ENCODE measurements around the gene SCUBE2. TPM values are rescaled to one million over a fixed set of nuclear protein-coding genes. Genes with fewer than 3 reads are reported as not detected.

SCUBE2 gene
- total RNA-seq, 3 donors from 2014 or later (not counting 1 experiment from before 2014, with no cell fraction given), result not detected

DNA sequence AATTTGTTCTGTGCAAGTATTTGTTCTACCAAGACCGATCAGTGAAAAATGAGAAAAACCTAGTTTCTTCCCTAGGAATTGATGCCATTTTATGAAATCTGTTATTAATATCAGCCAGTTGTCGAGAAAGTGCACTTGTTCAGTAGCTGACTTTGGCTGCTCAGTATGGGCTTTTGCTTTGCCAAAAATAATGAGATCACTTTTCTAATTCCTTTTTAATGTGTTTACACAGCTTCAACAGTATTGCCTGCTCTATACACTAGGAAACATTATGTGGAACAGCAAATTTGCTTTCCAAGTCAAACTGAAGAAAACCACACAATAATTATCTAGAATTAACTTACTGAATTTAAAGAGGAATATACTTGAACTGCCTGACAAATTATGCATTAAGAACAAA is 34.4 kb downstream of the SCUBE2 start:
- H3K36me3 Mint-ChIP-seq, result no peaks in the 10 kb centered on the region
- TF ChIP-seq, protein P1, sequence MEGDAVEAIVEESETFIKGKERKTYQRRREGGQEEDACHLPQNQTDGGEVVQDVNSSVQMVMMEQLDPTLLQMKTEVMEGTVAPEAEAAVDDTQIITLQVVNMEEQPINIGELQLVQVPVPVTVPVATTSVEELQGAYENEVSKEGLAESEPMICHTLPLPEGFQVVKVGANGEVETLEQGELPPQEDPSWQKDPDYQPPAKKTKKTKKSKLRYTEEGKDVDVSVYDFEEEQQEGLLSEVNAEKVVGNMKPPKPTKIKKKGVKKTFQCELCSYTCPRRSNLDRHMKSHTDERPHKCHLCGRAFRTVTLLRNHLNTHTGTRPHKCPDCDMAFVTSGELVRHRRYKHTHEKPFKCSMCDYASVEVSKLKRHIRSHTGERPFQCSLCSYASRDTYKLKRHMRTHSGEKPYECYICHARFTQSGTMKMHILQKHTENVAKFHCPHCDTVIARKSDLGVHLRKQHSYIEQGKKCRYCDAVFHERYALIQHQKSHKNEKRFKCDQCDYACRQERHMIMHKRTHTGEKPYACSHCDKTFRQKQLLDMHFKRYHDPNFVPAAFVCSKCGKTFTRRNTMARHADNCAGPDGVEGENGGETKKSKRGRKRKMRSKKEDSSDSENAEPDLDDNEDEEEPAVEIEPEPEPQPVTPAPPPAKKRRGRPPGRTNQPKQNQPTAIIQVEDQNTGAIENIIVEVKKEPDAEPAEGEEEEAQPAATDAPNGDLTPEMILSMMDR (IDR thresholded peaks at IDR 0.05), result no peak
- WGBS (ENCODE audit: insufficient coverage), result 96% methylated on average over 2 of the region's 2 CpGs
- H3K27me3 Mint-ChIP-seq (ENCODE audit: low read depth in 2 of 2), result peaks cover 0 to under 1% of the 10 kb centered on the region in 2 donors
- Histone ChIP-seq H3K27me3 (ENCODE audit: control insufficient read depth, insufficient read depth, low read length) (no peaks in the 10 kb centered on the region), H3K36me3 (ENCODE audit: control insufficient read depth, insufficient read depth, low read length) (no peaks in the 10 kb centered on the region), H3K9me3 (ENCODE audit: control insufficient read depth, insufficient read depth, low read length) (no peaks in the 10 kb centered on the region), H3K4me3 (ENCODE audit: low read length) (no peak overlapping the region), H3K27ac (ENCODE audit: low read length) (no peak overlapping the region), H3K4me1 (ENCODE audit: control insufficient read depth, insufficient read depth, low read length) (no peaks in the 10 kb centered on the region)
- no peaks in the 10 kb centered on the region for H3K9me3 Mint-ChIP-seq
- DNase-seq, result no peak
- no peak overlapping the region for H3K27ac Mint-ChIP-seq
- no peak overlapping the region for H3K4me3 Mint-ChIP-seq
- no peak for ATAC-seq
- H3K4me1 Mint-ChIP-seq, result no peaks in the 10 kb centered on the region
- intact Hi-C loops (cut with micrococcal nuclease), result no loop called here

DNA sequence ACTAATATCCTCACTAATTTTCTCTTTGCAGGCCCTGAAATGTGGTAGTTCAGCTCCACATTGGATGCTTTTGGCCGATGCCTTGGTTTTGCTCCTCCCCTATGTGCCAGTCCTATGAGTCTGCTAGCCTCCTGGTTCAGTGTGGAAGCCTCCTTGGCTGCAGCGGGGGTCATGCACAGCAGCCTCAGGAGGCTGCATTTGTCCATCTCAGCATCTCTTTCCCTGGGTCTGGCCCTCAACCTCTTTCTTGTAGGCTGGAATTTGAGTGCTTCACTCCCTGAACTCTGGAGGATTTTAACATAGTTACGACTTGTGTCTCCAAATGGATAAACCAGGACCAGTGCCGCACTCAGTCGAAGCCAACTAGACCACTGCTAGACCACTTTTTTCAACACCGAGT is 34.9 kb downstream of the SCUBE2 start:
- intact Hi-C loops (cut with micrococcal nuclease), result no loop called here
- H3K9me3 Mint-ChIP-seq, result no peaks in the 10 kb centered on the region
- H3K9me3 ChIP-seq (ENCODE audit: control insufficient read depth, insufficient read depth, low read length), result no peaks in the 10 kb centered on the region
- no peaks in the 10 kb centered on the region for H3K4me1 ChIP-seq (ENCODE audit: control insufficient read depth, insufficient read depth, low read length)
- no peak overlapping the region for H3K27ac Mint-ChIP-seq
- H3K4me3 Mint-ChIP-seq, result no peak overlapping the region
- WGBS (ENCODE audit: insufficient coverage), result 92% methylated on average over 6 of the region's 6 CpGs
- no peak for DNase-seq
- TF ChIP-seq, protein P1 (IDR thresholded peaks at IDR 0.05), result no peak
- no peaks in the 10 kb centered on the region for H3K27me3 Mint-ChIP-seq (ENCODE audit: low read depth in 2 of 2)
- no peak for ATAC-seq
- H3K4me3 ChIP-seq (ENCODE audit: low read length), result no peak overlapping the region
- H3K36me3 ChIP-seq (ENCODE audit: control insufficient read depth, insufficient read depth, low read length), result no peaks in the 10 kb centered on the region
- no peaks in the 10 kb centered on the region for H3K27me3 ChIP-seq (ENCODE audit: control insufficient read depth, insufficient read depth, low read length)
- no peak overlapping the region for H3K27ac ChIP-seq (ENCODE audit: low read length)
- H3K4me1 Mint-ChIP-seq, result no peaks in the 10 kb centered on the region
- H3K36me3 Mint-ChIP-seq, result no peaks in the 10 kb centered on the region

DNA sequence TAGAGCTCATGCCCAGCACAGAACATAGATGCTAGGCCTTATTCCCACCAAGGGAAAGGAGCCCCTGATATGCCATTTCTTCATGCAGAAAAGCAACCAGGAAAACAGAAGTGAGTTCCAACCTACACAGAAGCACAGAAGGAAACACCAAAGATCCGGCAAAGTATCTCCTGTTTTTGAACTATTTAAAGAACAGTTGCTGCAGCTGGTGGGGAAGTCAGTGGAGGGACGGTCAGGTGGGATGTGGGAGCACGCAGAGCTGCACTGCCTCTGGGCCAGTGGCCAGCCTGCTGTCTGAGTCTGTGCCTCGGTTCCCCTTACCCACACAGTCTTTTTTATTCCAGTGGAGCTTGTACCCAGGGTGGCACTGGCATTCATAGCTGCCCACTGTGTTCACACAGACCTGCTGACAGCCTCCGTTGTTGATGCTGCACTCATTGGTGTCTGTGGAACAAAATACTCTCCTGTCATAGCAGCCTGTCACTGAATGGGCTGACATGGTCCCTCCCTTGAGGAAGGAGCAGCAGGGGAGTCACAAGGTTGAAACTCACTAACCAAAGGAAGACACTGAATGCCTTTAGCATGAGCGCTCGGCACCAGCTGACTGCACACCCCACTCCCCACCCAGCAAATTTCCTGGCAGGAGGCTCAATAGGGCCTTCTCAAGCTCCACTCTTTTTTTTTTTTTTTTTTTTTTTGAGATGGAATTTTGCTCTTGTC is 37.9 kb downstream of the SCUBE2 start:
- Histone ChIP-seq H3K36me3 (ENCODE audit: control insufficient read depth, insufficient read depth, low read length) (no peaks in the 10 kb centered on the region), H3K9me3 (ENCODE audit: control insufficient read depth, insufficient read depth, low read length) (no peaks in the 10 kb centered on the region), H3K27ac (ENCODE audit: low read length) (no peak overlapping the region), H3K4me3 (ENCODE audit: low read length) (no peak overlapping the region), H3K4me1 (ENCODE audit: control insufficient read depth, insufficient read depth, low read length) (no peaks in the 10 kb centered on the region), H3K27me3 (ENCODE audit: control insufficient read depth, insufficient read depth, low read length) (no peaks in the 10 kb centered on the region)
- no peaks in the 10 kb centered on the region for H3K9me3 Mint-ChIP-seq
- no peak overlapping the region for H3K27ac Mint-ChIP-seq
- TF ChIP-seq, protein P1 (IDR thresholded peaks at IDR 0.05), result no peak
- no peak overlapping the region for H3K4me3 Mint-ChIP-seq
- no peak for DNase-seq
- H3K27me3 Mint-ChIP-seq (ENCODE audit: low read depth in 2 of 2), result no peaks in the 10 kb centered on the region
- no peak for ATAC-seq
- H3K4me1 Mint-ChIP-seq, result no peaks in the 10 kb centered on the region
- H3K36me3 Mint-ChIP-seq, result no peaks in the 10 kb centered on the region
- 70% methylated on average over 7 of the region's 7 CpGs for WGBS (ENCODE audit: insufficient coverage)
- intact Hi-C loops (cut with micrococcal nuclease), result no loop called here

DNA sequence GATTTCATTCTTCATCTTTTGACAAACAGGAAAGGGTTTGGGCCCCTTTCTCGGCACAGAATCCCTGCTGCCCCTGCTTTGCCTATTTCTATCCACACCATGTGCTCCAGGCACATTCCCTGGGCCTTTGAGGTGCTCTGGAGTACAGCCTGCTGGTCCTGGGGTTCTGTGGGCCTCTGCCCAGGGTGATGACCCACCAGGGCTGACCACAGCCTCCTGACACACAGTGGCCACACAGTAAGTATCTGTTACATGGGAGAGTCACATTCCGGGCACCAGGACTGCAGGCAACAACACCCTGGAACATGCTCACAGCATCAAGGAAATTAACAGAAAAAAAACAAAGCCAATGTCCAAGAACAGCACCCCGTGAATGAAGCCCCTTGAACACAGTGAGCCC is 39.1 kb downstream of the SCUBE2 start:
- H3K4me3 Mint-ChIP-seq, result no peak overlapping the region
- H3K36me3 Mint-ChIP-seq, result no peaks in the 10 kb centered on the region
- H3K4me1 Mint-ChIP-seq, result no peaks in the 10 kb centered on the region
- no peaks in the 10 kb centered on the region for H3K9me3 ChIP-seq (ENCODE audit: control insufficient read depth, insufficient read depth, low read length)
- intact Hi-C loops (cut with micrococcal nuclease), result no loop called here
- no peaks in the 10 kb centered on the region for H3K36me3 ChIP-seq (ENCODE audit: control insufficient read depth, insufficient read depth, low read length)
- WGBS (ENCODE audit: insufficient coverage), result 86% methylated on average over 3 of the region's 3 CpGs
- no peak overlapping the region for H3K27ac ChIP-seq (ENCODE audit: low read length)
- no peak overlapping the region for H3K27ac Mint-ChIP-seq
- no peaks in the 10 kb centered on the region for H3K4me1 ChIP-seq (ENCODE audit: control insufficient read depth, insufficient read depth, low read length)
- no peaks in the 10 kb centered on the region for H3K27me3 Mint-ChIP-seq (ENCODE audit: low read depth in 2 of 2)
- no peaks in the 10 kb centered on the region for H3K27me3 ChIP-seq (ENCODE audit: control insufficient read depth, insufficient read depth, low read length)
- no peaks in the 10 kb centered on the region for H3K9me3 Mint-ChIP-seq
- ATAC-seq (no peak), DNase-seq (no peak)
- H3K4me3 ChIP-seq (ENCODE audit: low read length), result no peak overlapping the region
- TF ChIP-seq, protein P1 (IDR thresholded peaks at IDR 0.05), result no peak

Measured in natural killer cell (primary cell).